ENCODE results near the gene MRPS22.

MRPS22 gene

DNA sequence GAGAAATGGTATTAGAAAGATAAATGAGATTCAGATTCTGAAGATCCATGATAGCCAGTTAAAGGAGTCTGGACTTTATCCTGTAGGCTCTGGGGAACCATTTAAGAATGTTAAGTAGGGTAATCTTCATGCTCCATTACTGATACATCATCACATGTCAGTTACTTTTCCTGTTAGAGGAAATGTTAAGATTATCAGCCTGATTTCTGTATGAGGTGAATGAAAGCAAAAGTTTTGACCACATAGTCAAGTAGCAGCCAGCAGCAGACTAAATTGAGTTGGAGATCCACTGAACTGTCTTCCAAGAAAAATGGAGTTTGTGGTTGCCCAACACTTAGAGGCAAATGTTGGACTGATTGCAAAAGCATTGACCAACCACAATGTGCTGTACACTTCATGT is 50.3 kb downstream of the MRPS22 start:
- TF ChIP-seq, protein P1, sequence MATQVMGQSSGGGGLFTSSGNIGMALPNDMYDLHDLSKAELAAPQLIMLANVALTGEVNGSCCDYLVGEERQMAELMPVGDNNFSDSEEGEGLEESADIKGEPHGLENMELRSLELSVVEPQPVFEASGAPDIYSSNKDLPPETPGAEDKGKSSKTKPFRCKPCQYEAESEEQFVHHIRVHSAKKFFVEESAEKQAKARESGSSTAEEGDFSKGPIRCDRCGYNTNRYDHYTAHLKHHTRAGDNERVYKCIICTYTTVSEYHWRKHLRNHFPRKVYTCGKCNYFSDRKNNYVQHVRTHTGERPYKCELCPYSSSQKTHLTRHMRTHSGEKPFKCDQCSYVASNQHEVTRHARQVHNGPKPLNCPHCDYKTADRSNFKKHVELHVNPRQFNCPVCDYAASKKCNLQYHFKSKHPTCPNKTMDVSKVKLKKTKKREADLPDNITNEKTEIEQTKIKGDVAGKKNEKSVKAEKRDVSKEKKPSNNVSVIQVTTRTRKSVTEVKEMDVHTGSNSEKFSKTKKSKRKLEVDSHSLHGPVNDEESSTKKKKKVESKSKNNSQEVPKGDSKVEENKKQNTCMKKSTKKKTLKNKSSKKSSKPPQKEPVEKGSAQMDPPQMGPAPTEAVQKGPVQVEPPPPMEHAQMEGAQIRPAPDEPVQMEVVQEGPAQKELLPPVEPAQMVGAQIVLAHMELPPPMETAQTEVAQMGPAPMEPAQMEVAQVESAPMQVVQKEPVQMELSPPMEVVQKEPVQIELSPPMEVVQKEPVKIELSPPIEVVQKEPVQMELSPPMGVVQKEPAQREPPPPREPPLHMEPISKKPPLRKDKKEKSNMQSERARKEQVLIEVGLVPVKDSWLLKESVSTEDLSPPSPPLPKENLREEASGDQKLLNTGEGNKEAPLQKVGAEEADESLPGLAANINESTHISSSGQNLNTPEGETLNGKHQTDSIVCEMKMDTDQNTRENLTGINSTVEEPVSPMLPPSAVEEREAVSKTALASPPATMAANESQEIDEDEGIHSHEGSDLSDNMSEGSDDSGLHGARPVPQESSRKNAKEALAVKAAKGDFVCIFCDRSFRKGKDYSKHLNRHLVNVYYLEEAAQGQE (IDR thresholded peaks at IDR 0.05; ENCODE audit: insufficient read depth in 1 of 2, low read depth in 2 of 2, low read length in 2 of 2), result no peak
- TF ChIP-seq POLR2AphosphoS5 (IDR thresholded peaks at IDR 0.05; ENCODE audit: low read depth, low read length), result no peak
- no peak for TF ChIP-seq FOXP2 (optimal IDR thresholded peaks at IDR 0.05; ENCODE audit: borderline replicate concordance, extremely low read depth, extremely low read length, insufficient read depth)
- no peak for TF ChIP-seq SIN3A (IDR thresholded peaks at IDR 0.05; ENCODE audit: borderline replicate concordance, insufficient read depth, low read length)
- no peak for TF ChIP-seq TAF1 (IDR thresholded peaks at IDR 0.05; ENCODE audit: borderline replicate concordance, insufficient read depth, low read length)

DNA sequence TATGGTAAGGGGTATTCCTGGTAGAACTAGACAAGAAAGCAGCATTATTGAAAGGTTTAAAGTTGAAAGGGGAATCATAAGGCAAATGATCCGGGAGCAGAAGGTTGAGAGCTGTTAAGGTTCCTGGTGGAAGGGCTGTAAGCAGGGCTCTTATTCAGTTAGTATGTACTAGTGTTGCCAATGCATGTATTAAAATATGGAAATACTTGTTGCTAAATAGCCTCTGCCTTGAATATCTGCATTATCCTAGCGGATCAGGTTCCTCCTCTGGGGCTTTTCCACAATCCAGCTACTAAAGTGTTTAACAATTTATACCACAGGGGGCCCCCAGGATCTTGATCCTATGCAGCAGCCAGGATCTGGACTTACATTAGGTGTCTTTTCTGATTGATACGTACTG is 52.9 kb downstream of the MRPS22 start:
- TF ChIP-seq, protein P1 (IDR thresholded peaks at IDR 0.05; ENCODE audit: insufficient read depth in 1 of 2, low read depth in 2 of 2, low read length in 2 of 2), result no peak
- no peak for TF ChIP-seq POLR2AphosphoS5 (IDR thresholded peaks at IDR 0.05; ENCODE audit: low read depth, low read length)
- no peak for TF ChIP-seq SIN3A (IDR thresholded peaks at IDR 0.05; ENCODE audit: borderline replicate concordance, insufficient read depth, low read length)
- no peak for TF ChIP-seq TAF1 (IDR thresholded peaks at IDR 0.05; ENCODE audit: borderline replicate concordance, insufficient read depth, low read length)
- TF ChIP-seq FOXP2 (optimal IDR thresholded peaks at IDR 0.05; ENCODE audit: borderline replicate concordance, extremely low read depth, extremely low read length, insufficient read depth), result no peak
